WTC11 (cell line): ENCODE data around the gene BHLHE23.

Source experiments
- CREM ChIP-seq: sonication (generic); formaldehyde crosslinking; IDR thresholded peaks from 2 replicates; pipeline ENCODE4 v1.8.1; 2022; ENCODE audit warnings: mild to moderate bottlenecking, missing genetic modification reagents, moderate library complexity
- ETV6 ChIP-seq: sonication (generic); formaldehyde crosslinking; IDR thresholded peaks from 2 replicates; pipeline ENCODE4 v1.8.1; 2022; ENCODE audit warnings: mild to moderate bottlenecking, missing genetic modification reagents
- JUN ChIP-seq: sonication (generic); formaldehyde crosslinking; IDR thresholded peaks from 2 replicates; pipeline ENCODE4 v1.8.0; 2023; ENCODE audit warnings: mild to moderate bottlenecking, missing genetic modification reagents
- KAT7 ChIP-seq: sonication (generic); formaldehyde crosslinking; IDR thresholded peaks from 2 replicates; pipeline ENCODE4 v1.8.1; 2023; ENCODE audit warnings: missing genetic modification reagents, mild to moderate bottlenecking, borderline replicate concordance
- NR2C2 ChIP-seq: sonication (generic); formaldehyde crosslinking; IDR thresholded peaks from 2 replicates; pipeline ENCODE4 v1.8.0; 2022; ENCODE audit warnings: mild to moderate bottlenecking, missing genetic modification reagents
- RORB ChIP-seq: fragments of 250-450 bp; sonication (Bioruptor Pico); IDR thresholded peaks from 2 replicates; pipeline ENCODE4 v1.9.0; 2021; ENCODE audit warnings: mild to moderate bottlenecking
- SMAD4 ChIP-seq: sonication (generic); formaldehyde crosslinking; IDR thresholded peaks from 2 replicates; pipeline ENCODE4 v1.8.0; 2022; ENCODE audit warnings: mild to moderate bottlenecking, missing genetic modification reagents
- ZNF121 ChIP-seq: sonication (generic); formaldehyde crosslinking; IDR thresholded peaks from 2 replicates; pipeline ENCODE4 v1.8.0; 2023; ENCODE audit warnings: missing genetic modification reagents
- ZNF232 ChIP-seq: sonication (generic); formaldehyde crosslinking; IDR thresholded peaks from 2 replicates; pipeline ENCODE4 v1.8.0; 2022; ENCODE audit warnings: mild to moderate bottlenecking, missing genetic modification reagents
- TF ChIP-seq, protein P1 (sequence below): sonication (generic); formaldehyde crosslinking; IDR thresholded peaks from 2 replicates; pipeline ENCODE4 v1.8.1; 2022; ENCODE audit warnings: low read depth, missing genetic modification reagents, borderline replicate concordance
- TF ChIP-seq, protein P2 (sequence below): fragments of 200-600 bp; IDR thresholded peaks from 2 replicates; pipeline ENCODE4 v1.8.0; 2022; ENCODE audit warnings: antibody characterized with exemption
- TF ChIP-seq, protein P3 (sequence below): sonication (generic); formaldehyde crosslinking; IDR thresholded peaks from 2 replicates; pipeline ENCODE4 v1.8.0; 2022; ENCODE audit warnings: mild to moderate bottlenecking, missing genetic modification reagents

DNA sequence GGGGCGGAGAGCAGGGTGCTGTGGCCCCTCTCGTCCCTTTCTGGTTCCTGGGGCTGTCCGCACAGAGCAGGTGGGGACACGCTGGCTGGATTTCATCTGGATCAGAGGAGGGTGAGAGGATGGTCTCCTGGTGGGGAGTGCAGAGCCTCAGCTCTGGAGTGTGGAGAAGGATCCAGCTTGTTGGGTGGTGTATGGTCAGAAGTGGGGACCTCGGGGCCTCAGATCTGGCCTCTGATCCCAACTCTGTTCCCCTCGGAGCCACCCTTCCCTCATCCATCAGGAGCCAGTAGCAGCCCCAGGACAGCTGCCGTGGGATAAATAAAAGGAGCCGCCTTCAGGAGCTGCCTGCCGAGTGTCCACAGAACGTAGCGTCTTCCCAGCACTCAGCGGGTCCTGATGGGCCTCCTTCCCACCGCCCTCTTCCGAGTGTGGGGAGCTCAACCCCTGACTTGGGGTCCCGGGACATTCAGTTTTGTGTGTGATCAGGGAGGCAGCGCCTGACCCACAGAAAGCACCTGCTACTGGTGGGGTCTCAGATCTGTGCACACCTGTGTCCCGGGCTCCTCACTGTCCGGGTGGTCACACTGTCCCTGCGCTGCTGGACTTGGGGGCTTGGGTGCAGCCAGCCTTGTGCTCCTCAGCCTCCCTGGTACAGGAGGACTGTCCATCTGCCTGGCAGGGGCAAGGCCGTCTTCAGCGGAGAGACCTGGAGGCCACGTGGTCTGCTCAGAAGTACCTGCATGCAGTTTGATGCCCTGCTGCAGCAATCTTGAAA is 25.4 kb upstream of the BHLHE23 start:
- TF ChIP-seq NR2C2 (CRISPR knock-in tag) (no peak), CREM (no peak), JUN (CRISPR knock-in tag) (no peak), SMAD4 (CRISPR knock-in tag) (no peak), RORB (no peak), ETV6 (CRISPR knock-in tag) (no peak), ZNF232 (no peak), ZNF121 (CRISPR knock-in tag) (no peak), KAT7 (CRISPR knock-in tag) (no peak)
- TF ChIP-seq, protein P1, sequence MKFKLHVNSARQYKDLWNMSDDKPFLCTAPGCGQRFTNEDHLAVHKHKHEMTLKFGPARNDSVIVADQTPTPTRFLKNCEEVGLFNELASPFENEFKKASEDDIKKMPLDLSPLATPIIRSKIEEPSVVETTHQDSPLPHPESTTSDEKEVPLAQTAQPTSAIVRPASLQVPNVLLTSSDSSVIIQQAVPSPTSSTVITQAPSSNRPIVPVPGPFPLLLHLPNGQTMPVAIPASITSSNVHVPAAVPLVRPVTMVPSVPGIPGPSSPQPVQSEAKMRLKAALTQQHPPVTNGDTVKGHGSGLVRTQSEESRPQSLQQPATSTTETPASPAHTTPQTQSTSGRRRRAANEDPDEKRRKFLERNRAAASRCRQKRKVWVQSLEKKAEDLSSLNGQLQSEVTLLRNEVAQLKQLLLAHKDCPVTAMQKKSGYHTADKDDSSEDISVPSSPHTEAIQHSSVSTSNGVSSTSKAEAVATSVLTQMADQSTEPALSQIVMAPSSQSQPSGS = no peak
- TF ChIP-seq, protein P2, sequence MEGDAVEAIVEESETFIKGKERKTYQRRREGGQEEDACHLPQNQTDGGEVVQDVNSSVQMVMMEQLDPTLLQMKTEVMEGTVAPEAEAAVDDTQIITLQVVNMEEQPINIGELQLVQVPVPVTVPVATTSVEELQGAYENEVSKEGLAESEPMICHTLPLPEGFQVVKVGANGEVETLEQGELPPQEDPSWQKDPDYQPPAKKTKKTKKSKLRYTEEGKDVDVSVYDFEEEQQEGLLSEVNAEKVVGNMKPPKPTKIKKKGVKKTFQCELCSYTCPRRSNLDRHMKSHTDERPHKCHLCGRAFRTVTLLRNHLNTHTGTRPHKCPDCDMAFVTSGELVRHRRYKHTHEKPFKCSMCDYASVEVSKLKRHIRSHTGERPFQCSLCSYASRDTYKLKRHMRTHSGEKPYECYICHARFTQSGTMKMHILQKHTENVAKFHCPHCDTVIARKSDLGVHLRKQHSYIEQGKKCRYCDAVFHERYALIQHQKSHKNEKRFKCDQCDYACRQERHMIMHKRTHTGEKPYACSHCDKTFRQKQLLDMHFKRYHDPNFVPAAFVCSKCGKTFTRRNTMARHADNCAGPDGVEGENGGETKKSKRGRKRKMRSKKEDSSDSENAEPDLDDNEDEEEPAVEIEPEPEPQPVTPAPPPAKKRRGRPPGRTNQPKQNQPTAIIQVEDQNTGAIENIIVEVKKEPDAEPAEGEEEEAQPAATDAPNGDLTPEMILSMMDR = no peak
- TF ChIP-seq, protein P3, sequence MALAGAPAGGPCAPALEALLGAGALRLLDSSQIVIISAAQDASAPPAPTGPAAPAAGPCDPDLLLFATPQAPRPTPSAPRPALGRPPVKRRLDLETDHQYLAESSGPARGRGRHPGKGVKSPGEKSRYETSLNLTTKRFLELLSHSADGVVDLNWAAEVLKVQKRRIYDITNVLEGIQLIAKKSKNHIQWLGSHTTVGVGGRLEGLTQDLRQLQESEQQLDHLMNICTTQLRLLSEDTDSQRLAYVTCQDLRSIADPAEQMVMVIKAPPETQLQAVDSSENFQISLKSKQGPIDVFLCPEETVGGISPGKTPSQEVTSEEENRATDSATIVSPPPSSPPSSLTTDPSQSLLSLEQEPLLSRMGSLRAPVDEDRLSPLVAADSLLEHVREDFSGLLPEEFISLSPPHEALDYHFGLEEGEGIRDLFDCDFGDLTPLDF (CRISPR knock-in tag) = no peak
